ENCODE data around the gene JAKMIP1.

Gene JAKMIP1

GRCh38 chr4:6112606-6113290 lies 87.6 kb downstream of the JAKMIP1 start:
- no peak for DNase-seq (ENCODE audit: low read depth)
- no peak for TF ChIP-seq CTCF (conservative IDR thresholded peaks at IDR 0.05; ENCODE audit: low read depth, low read length)
- no peak overlapping the region for H3K4me3 ChIP-seq (ENCODE audit: low read length)

GRCh38 chr4:6111354-6111960 lies 88.9 kb downstream of the JAKMIP1 start:
- no peak overlapping the region for H3K4me3 ChIP-seq (ENCODE audit: low read length)
- DNase-seq (ENCODE audit: low read depth): no peak
- no peak for TF ChIP-seq CTCF (conservative IDR thresholded peaks at IDR 0.05; ENCODE audit: low read depth, low read length)

- no peak for DNase-seq (ENCODE audit: low read depth)
- H3K4me3 ChIP-seq (ENCODE audit: low read length): no peak overlapping the region
- TF ChIP-seq CTCF (conservative IDR thresholded peaks at IDR 0.05; ENCODE audit: low read depth, low read length): no peak
Measured at GRCh38 chr4:6110681-6111353, 89.5 kb downstream of the JAKMIP1 start.

GRCh38 chr4:6109842-6110560 lies 90.3 kb downstream of the JAKMIP1 start:
- peak; percentile 33 for TF ChIP-seq CTCF (conservative IDR thresholded peaks at IDR 0.05; ENCODE audit: low read depth, low read length)
- no peak for DNase-seq (ENCODE audit: low read depth)
- H3K4me3 ChIP-seq (ENCODE audit: low read length): no peak overlapping the region

GRCh38 chr4:6107886-6108285 lies 92.5 kb downstream of the JAKMIP1 start:
- H3K4me3 ChIP-seq (ENCODE audit: low read length): no peak overlapping the region
- no peak for DNase-seq (ENCODE audit: low read depth)
- TF ChIP-seq CTCF (conservative IDR thresholded peaks at IDR 0.05; ENCODE audit: low read depth, low read length): no peak

GRCh38 chr4:6107114-6107791 lies 93.1 kb downstream of the JAKMIP1 start:
- no peak for TF ChIP-seq CTCF (conservative IDR thresholded peaks at IDR 0.05; ENCODE audit: low read depth, low read length)
- no peak for DNase-seq (ENCODE audit: low read depth)
- no peak overlapping the region for H3K4me3 ChIP-seq (ENCODE audit: low read length)

All from retinal pigment epithelial cell (primary cell).